Measurements from ENCODE around the gene SCCPDH.
"Not testable (repeated sequence)": the region's sequence is repeated elsewhere in the genome, so short reads cannot be mapped to it uniquely, and the experiment has no call there.

SCCPDH gene

DNA sequence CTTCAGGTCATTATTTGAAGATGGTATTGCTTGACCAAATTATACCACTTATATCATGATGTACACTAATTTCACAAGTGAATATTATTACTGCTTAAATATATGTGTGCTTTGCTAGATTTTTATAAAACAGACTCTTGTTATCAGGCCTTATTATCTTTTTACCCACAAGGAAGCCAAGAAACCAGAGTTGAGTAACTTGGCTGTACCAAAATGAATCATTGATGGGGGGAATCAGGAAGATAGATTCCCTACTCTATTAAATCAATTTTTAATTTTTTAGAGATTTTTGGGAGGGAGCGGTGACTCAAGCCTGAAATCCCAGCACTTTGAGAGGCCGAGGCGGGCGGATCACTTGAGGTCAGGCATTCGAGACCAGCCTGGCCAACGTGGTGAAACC is 16.0 kb upstream of the SCCPDH start:
- DNase-seq, result no peak

DNA sequence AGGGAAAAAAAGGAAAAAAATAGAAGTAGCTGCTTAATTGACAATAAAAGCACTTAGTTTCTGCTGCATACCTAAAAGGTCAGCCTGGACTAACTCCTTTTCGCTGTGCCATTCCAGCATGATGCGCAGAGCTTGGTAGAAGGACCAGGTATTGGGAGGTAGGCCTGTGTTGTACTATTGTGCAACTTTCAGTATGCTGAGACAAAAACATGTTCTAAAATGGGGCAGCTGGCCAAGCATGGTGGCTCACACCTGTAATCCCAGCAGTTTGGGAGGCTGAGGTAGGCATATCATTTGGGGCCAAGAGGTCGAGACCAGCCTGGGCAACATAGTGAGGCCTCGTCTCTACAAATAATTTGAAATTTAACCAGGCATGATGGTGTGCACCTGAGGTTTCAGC is 15.0 kb upstream of the SCCPDH start:
- no peak for DNase-seq

DNA sequence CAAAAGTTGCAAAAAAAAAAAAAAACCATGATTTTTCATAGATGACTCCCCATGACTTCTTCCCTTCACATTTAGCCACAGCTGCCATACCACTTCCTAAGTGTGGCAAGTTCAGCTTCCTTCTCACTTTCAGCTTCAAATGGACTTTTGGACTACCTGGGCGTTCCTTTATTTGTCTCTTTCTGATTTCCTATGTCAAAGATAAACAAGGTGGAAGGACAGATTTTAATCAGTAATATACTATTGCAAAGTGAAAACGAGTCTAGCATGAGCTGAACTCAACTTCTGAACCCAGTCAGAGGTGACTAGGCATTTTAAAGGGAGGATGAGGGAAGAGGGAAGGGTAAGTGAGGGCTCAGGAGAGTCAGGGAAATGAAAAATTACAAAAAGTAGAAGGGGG is 14.4 kb upstream of the SCCPDH start:
- no peak for DNase-seq

DNA sequence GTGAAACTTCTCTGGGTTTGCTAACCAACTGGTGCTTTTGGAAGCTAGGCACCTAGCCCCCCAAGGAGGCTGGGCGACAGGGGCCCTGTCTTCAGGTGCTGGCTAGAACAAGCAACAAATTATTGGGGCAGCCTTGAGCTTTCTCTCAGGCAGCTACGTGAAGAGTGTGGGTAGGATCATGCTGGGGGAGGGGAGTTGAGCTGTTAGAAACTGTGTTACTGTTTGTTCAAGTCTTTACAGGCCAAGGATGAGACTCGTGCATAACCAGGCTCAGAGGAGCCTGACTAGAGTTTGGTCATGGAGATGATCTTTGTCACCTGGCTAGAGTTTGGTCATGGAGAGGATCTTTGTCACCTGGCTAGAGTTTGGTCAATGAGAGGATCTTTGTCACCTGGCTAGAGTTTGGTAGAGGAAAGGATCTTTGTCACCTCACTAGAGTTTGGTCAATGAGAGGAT is 12.6 kb upstream of the SCCPDH start:
- no peak for DNase-seq

DNA sequence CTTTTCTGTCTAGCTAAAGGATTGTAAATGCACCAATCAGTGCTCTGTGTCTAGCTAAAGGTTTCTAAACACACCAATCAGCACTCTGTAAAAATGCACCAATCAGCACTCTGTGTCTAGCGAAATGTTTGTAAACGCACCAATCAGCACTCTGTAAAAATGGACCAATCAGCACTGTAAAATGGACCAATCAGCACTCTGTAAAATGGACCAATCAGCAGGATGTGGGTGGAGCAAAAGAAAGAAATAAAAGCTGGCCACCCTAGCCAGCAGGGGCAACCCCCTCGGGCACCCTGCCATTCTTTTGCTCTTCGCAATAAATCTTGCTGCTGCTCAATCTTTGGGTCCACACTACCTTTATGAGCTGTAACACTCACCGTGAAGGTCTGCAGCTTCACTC is 11.8 kb upstream of the SCCPDH start:
- DNase-seq, result not testable (repeated sequence)

DNA sequence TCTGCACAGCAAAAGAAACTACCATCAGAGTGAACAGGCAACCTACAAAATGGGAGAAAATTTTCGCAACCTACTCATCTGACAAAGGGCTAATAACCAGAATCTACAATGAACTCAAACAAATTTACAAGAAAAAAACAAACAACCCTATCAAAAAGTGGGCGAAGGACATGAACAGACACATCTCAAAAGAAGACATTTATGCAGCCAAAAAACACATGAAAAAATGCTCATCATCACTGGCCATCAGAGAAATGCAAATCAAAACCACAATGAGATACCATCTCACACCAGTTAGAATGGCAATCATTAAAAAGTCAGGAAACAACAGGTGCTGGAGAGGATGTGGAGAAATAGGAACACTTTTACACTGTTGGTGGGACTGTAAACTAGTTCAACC is 4.8 kb upstream of the SCCPDH start:
- DNase-seq, result not testable (repeated sequence)

DNA sequence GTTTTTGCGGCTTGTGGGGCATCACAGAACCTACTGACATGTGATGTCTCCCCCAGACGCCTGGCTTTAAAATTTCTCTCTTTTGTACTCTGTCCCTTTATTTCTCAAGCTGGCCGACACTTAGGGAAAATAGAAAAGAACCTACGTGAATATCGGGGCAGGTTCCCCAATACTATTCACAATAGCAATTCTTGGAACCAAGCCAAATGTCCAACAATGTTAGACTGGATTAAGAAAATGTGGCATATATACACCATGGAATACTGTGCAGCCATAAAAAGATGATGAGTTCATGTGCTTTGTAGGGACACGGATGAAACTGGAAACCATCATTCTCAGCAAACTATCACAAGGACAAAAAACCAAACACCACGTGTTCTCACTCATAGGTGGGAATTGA is 3.4 kb upstream of the SCCPDH start:
- DNase-seq, result not testable (repeated sequence)

DNA sequence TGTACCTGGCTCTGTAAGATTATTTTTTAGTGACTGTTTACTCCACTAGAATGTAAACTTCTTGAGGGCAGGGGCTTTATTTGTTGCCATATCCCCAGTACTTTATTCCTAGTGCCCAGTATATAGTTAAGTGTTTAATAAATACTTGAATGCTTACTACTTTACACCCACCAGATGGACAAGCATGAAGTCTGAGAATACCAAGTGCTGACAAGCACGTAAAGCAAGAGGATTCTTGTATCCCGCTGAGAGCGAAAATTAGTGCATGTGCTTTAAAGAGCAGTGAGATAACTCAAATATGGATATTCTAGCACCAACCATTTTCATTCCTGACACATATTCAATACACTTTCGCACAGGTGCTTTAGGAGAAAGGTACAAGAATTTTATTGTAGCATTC is 1.5 kb upstream of the SCCPDH start:
- no peak for DNase-seq

DNA sequence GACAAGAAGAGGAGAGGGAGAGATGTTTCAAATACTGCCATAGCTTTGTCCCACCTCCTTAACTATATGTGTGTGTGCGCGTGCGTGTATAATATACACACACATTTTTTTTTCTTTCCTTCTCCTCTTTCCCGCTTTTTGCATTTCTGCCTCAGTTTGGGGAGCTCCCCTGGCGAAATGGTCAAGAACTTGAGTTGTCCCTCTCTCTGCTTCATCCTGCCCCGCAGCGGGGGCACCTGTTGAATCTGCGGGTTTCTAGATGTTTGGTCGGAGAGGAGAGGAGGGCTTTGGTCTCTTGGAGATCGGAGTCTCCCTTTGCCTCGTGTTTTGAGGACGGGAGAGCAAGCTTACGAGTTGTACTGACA is 504 bp downstream of the SCCPDH start:
- DNase-seq, result no peak

DNA sequence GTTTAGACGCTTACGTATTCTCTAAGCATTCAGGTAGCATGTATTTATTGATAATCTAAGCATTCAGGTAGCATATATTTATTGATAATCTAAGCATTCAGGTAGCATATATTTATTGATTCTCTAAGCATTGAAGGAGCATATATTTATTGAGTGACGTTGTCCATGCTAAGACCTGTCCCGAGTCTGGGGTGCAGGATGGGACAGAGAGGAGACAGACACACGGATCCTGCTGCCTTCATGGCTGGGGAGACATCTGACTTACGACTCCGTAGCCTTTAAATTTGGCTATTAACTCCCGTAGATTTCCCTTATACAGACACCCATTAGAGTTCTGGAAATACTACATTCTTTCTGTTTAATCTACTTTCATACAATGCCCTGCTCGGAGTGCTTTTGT is 982 bp downstream of the SCCPDH start:
- DNase-seq, result no peak

DNA sequence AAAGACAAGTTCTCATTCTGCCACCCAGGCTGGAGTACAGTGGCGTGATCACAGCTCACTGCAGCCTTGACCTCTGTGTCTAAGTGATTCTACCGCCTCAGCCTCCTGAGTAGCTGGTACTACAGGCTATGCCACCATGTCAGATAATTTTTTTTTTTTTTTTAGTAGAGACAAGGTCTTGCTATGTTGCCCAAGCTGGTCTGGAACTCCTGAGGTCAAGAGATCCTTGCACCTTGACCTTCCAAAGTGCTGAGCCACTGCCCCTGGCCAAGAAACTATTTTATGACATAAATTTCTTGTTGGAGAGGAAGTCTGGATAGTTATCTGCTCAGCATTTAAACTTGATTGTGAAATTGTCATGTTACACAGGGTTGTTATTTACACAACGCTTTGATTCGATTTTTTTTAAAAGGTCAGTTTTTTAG is 2.1 kb downstream of the SCCPDH start:
- DNase-seq, result no peak

DNA sequence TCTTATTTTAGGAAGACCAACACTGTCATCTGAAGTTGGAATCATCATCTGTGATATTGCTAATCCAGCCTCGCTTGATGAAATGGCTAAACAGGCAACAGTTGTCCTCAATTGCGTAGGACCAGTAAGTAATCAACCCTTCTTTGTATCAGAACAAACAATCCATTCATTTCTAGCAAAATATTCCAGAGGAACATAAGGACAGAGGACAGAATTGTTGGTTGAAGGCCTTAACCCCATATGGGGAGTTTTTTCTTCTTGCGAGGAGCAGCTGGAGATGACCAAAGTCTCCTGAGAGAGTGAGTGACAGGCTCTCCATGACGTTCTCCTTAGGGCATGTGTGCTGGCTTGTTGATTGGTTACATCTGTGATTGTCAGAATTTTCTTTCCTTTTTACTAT is 2.7 kb downstream of the SCCPDH start:
- no peak for DNase-seq

DNA sequence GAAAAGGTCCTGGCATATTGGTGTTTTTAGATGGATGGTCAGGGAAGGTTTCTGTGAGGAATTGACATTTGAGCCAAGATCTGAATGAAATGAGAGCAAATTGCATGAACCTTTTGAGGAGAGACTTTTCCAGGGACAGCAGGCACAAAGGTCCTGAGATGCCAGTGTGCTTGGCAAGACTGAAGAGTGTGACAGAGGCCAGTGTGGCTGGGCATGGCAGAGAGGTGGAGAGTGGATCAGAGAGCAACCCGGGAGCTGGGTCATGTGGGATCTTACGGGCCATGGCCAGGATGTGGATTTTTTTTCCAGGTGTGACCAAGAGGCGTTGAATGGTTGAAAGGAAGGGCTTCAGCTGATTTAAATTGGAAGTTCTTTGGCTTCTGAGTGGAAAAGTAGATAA is 3.4 kb downstream of the SCCPDH start:
- no peak for DNase-seq

DNA sequence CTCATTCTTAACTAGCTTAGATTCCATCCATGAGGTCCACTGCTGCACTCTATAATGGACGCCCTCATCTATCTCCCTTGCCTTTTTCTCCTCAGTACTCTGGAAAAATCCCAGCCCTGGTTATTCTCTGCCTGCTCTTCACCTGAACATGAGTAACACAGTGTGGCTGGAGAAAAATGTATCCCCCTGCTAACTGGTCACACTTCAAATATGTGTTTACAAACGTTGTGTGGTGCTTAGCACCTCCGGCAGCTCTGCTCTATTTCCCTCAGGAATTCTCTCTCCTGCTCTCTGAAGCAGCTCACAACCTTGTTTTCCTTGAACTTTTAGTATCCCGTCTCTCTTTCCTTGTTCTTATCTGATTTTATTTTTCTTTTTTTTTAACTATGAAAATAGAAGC is 4.1 kb downstream of the SCCPDH start:
- DNase-seq, result no peak

DNA sequence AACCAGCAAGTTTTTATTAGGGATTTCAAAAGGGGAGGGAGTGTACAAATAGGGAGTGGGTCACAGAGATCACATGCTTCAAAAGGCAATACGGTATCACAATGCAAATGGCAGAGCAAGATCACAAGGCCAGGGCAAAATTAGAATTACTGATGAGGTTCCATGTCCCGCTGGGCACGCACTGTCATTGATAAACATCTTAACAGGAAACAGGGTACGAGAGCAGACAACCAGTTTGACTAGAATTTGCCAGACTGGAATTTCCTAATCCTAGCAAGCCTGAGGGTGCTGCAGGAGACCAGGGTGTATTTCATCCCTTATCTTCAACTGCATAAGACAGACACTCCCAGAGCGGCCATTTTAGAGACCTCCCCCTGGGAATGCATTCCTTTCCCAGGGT is 4.8 kb downstream of the SCCPDH start:
- DNase-seq, result not testable (repeated sequence)

DNA sequence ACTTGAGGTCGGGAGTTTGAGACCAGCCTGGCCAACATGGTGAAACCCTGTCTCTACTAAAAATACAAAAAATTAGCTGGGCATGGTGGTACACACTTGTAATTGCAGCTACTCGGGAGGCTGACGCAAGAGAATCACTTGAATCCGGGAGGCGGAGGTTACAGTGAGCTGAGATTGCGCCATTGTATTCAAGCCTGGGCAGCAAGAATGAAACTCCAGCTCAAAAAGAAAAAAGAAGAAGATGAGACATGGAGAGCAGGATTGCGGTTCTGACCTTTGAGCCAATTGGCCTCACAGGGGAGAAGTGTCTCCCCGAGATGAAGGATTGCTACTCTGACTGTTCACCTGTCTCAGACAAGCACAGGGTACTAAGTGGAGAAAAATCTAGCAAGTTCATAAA is 6.6 kb downstream of the SCCPDH start:
- no peak for DNase-seq

DNA sequence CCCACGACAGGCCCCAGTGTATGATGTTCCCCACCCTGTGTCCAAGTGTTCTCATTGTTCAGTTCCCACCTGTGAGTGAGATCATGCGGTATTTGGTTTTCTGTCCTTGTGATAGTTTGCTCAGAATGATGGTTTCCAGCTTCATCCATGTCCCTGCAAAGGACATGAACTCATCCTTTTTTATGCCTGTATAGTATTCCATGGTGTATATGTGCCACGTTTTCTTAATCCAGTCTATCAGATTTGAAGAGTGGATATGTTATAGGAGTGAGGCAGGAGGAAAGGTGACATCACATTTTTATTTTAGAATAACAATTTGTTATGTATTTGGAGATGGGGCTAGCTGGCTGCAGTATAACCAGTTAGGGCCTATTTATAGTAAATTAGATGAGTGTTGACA is 7.7 kb downstream of the SCCPDH start:
- not testable (repeated sequence) for DNase-seq

DNA sequence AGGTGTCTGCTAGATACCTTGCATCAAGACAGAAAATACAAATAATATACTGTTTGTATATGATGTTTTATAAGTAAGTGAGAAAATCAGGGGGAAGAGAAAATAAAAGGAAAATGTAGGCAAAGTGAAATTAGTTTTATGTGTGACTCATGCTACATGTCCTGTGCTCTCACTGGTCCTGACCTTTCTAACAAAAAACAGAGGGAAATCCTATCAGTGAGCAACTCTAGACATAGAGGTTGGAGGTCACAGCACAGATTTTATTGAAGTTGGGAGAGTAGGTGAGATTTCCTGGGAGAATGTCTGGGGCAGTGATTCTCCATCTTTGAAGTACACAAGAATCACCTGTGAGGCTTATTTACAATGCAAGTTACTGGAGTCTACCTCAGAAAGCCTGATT is 9.5 kb downstream of the SCCPDH start:
- DNase-seq, result no peak

DNA sequence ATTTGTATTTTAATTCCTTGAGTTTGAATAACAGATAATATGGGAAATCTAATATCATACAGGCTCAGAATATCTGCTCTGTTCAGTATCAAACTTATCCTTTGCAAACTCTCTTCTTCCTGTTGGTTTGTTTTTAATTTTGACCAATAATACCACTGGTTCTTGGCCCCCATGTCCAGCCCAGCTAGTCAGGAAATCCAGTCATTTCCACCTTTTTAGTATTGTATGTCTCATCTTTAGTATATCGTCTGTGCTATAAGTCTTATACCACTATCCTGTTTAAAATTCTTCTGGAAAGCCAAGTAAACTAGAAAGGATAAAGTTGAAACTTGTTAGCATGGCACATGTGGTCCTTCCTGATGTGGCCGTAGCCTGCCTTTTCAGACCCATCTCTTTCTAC is 10.7 kb downstream of the SCCPDH start:
- no peak for DNase-seq

DNA sequence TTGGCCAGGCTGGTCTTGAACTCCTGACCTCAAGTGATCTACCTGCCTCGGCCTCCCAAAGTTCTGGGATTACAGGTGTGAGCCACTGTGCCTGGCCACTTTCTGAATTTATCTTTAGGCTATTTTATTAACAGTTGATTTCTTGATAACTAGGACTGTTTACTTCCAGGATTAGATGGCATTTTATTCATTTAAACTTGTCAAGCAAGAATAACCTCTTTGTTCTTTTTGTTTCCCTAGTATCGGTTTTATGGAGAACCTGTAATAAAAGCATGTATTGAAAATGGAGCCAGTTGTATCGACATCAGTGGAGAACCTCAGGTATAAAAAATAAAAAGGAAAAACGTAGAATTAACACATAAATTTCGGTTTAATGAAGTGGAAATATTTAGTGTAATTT is 11.5 kb downstream of the SCCPDH start:
- no peak for DNase-seq

DNA sequence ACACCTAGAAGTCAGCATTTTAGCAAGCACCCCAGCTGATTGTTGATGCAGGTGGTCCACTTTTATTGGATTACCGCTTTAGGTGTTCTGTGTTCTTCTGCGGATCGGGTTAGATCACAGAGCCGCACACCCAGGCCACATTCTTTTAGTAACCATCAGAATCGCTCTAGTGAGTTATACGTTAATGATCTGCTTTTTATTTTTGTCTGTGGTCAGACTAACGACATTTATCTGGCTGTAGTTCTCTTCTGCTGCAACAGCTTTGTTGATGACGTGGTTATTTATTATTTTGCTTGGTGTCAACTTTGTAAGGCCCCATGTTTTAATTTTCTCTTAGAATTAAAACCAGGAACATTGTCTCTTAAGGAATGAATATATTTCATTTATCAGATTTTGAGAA is 18.2 kb downstream of the SCCPDH start:
- DNase-seq, result no peak

DNA sequence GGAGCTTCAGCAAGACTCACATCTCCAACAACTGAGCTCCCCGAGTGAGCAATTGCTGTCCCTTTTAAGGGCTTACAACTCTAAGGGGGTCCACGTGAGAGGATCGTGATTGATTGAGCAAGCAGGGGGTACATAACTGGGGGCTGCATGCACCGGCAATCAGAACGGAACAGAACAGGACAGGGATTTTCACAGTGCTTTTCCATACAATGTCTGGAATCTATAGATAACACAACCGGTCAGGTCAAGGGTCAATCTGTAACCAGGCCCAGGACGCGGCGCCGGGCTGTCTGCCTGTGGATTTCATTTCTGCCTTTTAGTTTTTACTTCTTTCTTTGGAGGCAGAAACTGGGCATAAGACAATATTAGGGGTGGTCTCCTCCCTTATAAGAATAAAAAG is 21.9 kb downstream of the SCCPDH start:
- not testable (repeated sequence) for DNase-seq

DNA sequence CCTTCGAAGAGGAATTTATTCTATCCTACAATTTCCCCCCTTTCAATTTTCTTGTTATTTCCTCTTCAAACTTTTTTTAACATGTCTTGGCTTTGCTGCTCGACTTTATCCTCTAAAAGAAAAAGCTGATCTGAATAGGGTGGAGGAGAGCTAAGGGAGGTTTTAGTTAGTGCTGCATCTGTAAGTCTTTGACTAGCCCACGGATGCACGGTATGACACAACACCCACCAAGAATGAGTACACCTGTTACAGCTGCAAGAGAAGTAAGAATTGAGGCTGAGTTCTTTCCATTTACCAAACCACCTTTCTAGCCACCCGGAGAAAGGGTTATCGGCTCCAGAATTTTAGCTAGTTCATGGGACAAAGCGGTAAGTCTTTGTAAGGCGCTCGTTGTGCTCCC is 23.8 kb downstream of the SCCPDH start:
- DNase-seq, result no peak

DNA sequence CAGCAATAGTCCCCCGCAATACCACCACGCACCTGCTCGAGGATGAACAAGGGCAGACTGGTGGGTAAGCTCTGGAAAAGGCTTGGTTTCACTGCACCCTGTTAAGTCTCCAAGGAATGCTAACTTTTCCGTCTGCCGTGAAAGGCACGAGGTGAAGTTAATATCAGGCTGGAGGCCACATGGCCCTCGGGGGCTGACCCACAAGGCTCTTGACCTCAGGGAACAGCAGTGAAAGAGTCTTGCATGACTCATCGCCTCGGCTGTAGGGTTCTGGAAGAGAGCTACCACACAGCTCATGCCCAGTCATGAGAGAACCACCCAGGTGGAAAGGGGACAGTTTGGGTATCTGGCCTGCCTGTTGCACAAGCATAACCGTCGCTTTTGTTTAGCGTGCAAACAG is 24.7 kb downstream of the SCCPDH start:
- DNase-seq, result no peak

DNA sequence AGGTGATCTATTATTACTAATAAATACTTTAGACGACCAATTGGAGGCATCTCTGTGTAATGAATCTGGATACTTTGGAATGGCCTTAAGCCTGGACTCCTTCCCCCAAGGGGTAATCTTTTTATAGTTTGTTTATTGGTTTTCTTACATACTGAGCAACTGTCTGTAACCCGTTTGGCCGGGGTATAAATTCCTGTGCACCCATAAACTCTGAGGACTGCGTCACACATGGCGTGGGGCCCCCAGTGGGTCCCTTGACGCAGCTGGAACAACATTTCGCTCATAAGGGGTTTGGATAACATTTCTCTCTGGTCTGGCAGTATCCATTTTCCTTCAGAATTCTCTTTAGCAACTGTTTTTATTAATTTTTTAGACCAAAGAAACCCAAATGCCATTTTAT is 26.5 kb downstream of the SCCPDH start:
- no peak for DNase-seq
